Endothelial cell of umbilical vein (primary cell): ENCODE data around the gene AKAP6. TPM values are rescaled to one million over a fixed set of nuclear protein-coding genes. Genes with fewer than 3 reads are reported as not detected.

Experiments
- BruUV-seq: library from RNA; stranded (reverse); fragments of 400-500 nt; replicated peaks from 2 replicates; lab custom pipeline; 2021; lab: Mats Ljungman, UMichigan
- CTCF ChIA-PET: fragments of 300-600, 350-600 bp; sonication (Branson Sonifier 250); formaldehyde crosslinking; loops from one replicate; lab custom pipeline; 2021; ENCODE audit warnings: antibody characterized with exemption, inconsistent platforms; lab: Charles Lee
- POLR2A ChIA-PET: fragments of 300-600, 350-600 bp; sonication (Branson Sonifier 250); formaldehyde crosslinking; loops from one replicate; lab custom pipeline; 2021; ENCODE audit warnings: antibody characterized with exemption, inconsistent platforms; lab: Charles Lee
- DNase-seq: peaks from one replicate; pipeline ENCODE4 v3.0.0-alpha.2; 2011; ENCODE audit warnings: low read depth, low spot score
- FAIRE-seq: peaks from 2 replicates; lab custom pipeline; 2011; peaks lifted over from hg19 to GRCh38; lab: Jason Lieb, UNC
- H2AFZ ChIP-seq: 2 replicates; pipeline ENCODE4 v1.6.0; 2012; ENCODE audit warnings: low read depth, low read length, control low read depth, inconsistent platforms
- H3K27ac ChIP-seq: 2 replicates; pipeline ENCODE4 v1.5.1; 2011; ENCODE audit warnings: low read depth, mild to moderate bottlenecking, control low read depth, low read length, moderate library complexity; ENCODE audit not compliant: insufficient read depth
- H3K27me3 ChIP-seq, 2 experiments: 2 replicates each; pipeline versions ENCODE4 v1.6.0 to v1.6.1; 2011; ENCODE audit warnings: low read length in 2 of 2, mixed read lengths in 1 of 2; ENCODE audit not compliant: control insufficient read depth in 2 of 2, insufficient read depth in 2 of 2
- H3K36me3 ChIP-seq, 2 experiments: 2 replicates in 1 of 2; 3 replicates in 1 of 2; pipeline ENCODE4 v1.5.1; 2011; ENCODE audit warnings: low read length in 2 of 2, mild to moderate bottlenecking in 1 of 2, moderate library complexity in 1 of 2; ENCODE audit not compliant: control insufficient read depth in 2 of 2, insufficient read depth in 2 of 2; ENCODE audit errors: extremely low read depth in 1 of 2
- H3K4me1 ChIP-seq: 3 replicates; pipeline ENCODE4 v1.5.1; 2011; ENCODE audit warnings: mild to moderate bottlenecking, low read length; ENCODE audit not compliant: control insufficient read depth, insufficient read depth; ENCODE audit errors: extremely low read depth
- H3K4me2 ChIP-seq: 2 replicates; pipeline ENCODE4 v1.6.1; 2011; ENCODE audit warnings: low read length, control low read depth, mixed read lengths; ENCODE audit not compliant: insufficient read depth
- H3K4me3 ChIP-seq, 3 experiments: fragments of 200-600 bp in 1 of 3; sonication (generic), shearing (Covaris generic) in 1 of 3; replicated peaks in 1 of 3; 2 replicates each; pipeline ENCODE4 v1.5.1; 2011 to 2016; ENCODE audit warnings: control low read depth in 3 of 3, low read length in 3 of 3, mild to moderate bottlenecking in 2 of 3, inconsistent platforms in 1 of 3, low read depth in 1 of 3, moderate library complexity in 1 of 3; ENCODE audit not compliant: insufficient read depth in 1 of 3
- H3K79me2 ChIP-seq: 2 replicates; pipeline ENCODE4 v1.6.0; 2012; ENCODE audit warnings: low read length, inconsistent platforms; ENCODE audit not compliant: control insufficient read depth, insufficient read depth
- H3K9ac ChIP-seq: replicated peaks from 2 replicates; pipeline ENCODE3; 2011; ENCODE audit warnings: low read length, control low read depth; ENCODE audit not compliant: insufficient read depth; ENCODE audit errors: extremely low read depth
- H3K9me1 ChIP-seq: replicated peaks from 3 replicates; pipeline ENCODE4 v1.6.0; 2011; ENCODE audit warnings: mild to moderate bottlenecking, low read length; ENCODE audit not compliant: control insufficient read depth, insufficient read depth; ENCODE audit errors: extremely low read depth
- H3K9me3 ChIP-seq: replicated peaks from 2 replicates; pipeline ENCODE4 v1.5.1; 2012; ENCODE audit warnings: low read length, inconsistent platforms; ENCODE audit not compliant: control insufficient read depth, insufficient read depth
- H4K20me1 ChIP-seq: replicated peaks from 2 replicates; pipeline ENCODE3; 2011; ENCODE audit warnings: mild to moderate bottlenecking, low read length; ENCODE audit not compliant: control insufficient read depth, insufficient read depth; ENCODE audit errors: extremely low read depth
- EZH2 ChIP-seq: IDR thresholded peaks from 2 replicates; pipeline ENCODE4 v1.6.1; 2012; ENCODE audit warnings: borderline replicate concordance, low read depth, mild to moderate bottlenecking, moderate library complexity, low read length, inconsistent platforms; ENCODE audit not compliant: severe bottlenecking
- dilution Hi-C: fragments of 300-500 bp; cut with MboI; formaldehyde crosslinking; loops from one replicate; pipeline ENCODE4 v1.15.0; 2019; ENCODE audit warnings: low sequenced_read_pairs; ENCODE audit not compliant: extremely low pct_ligation_motif_present
- intact Hi-C: fragments of 100-400 bp; cut with micrococcal nuclease; formaldehyde crosslinking; loops from one replicate; pipeline ENCODE4 v1.10.0; 2022
- polyA plus RNA-seq, 4 experiments: library from polyadenylated mRNA; depleted of rRNA in 3 of 4; stranded (reverse) in 3 of 4; unstranded in 1 of 4; fragments of >200 nt; gene quantifications; 2 replicates each; pipeline versions ENCODE4 v1.2.1 to v1.2.3, GENCODE V29; 2011 to 2012; ENCODE audit warnings: missing spikeins in 1 of 4
- total RNA-seq: library from RNA; stranded (reverse); gene quantifications from 2 replicates; pipeline ENCODE4 v1.2.3, GENCODE V29; 2021
- TF ChIP-seq, protein P1 (sequence below), 2 donors: IDR thresholded peaks; 1 replicate in 1 of 2; 2 replicates in 1 of 2; pipeline ENCODE4 v1.5.1; 2011; ENCODE audit warnings: low read length in 2 of 2, mild to moderate bottlenecking in 2 of 2, moderate library complexity in 2 of 2, control low read depth in 1 of 2, inconsistent platforms in 1 of 2, low read depth in 1 of 2; ENCODE audit not compliant: insufficient read depth in 1 of 2; ENCODE audit errors: extremely low read depth in 1 of 2

Gene AKAP6
- total and polyA plus RNA-seq, 2 donors (not counting 3 experiments of a cell fraction or from before 2014, with no cell fraction given): 0.03 to 0.49 TPM

DNA sequence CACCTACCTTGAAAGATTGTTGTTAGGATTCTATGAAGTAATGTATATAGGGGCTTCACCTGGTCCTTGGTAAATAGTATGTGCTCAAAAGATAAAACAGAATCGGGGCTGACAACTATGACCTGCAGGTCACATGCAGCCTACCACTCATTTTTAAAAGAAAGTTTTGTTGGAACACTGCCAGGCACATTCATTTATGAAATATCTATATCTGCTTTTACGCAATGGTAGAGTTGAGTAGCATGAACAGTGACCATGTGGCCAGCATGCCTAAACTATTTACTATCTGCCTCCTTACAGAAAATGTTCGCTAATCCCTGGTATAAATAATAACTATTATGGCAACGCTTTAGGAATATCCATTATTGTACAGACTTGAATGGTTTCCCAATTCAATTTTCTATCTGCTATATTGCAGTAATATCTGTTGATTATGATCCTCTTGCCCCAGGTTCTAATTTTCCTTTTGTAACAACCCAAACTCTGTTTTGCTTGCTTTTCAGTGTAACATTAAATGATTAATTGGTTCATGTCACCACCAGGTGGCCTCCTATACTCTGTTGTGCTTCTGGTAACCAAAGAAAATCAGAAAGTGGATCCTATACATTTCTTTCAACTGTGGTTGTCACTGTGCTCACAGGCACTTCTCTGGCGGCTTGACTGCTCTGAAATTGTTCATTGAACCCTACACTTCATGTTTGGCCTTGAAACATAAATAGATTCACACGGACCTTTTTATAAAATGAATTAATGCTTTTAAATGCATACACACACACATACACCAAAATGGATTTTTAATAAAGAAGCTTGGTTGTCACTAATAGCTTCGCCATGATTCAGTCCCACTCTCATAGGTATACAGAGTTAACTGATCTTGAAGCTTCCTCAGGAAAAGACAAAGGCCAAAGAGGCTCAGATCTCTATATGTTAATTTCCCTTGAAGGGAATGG, 381.9 kb downstream of the AKAP6 start:
- Histone ChIP-seq H3K27ac (no peak overlapping the region), H3K4me3 (no peak overlapping the region), H2AFZ (no peak overlapping the region)

More for the DNA sequence above, 381.9 kb downstream of the AKAP6 start:
- dilution Hi-C loops (no loop called here), intact Hi-C loops (loop anchor here (1.0 to 5.0 kb wide), 4 partner anchors 287 to 1611 kb away; no protein-coding TSS in a partner anchor)
- Histone ChIP-seq H3K4me2 (no peak overlapping the region), H3K9ac (no peak overlapping the region), H4K20me1 (no peaks in the 10 kb centered on the region), H3K27me3 (peaks cover 1 to 3% of the 10 kb centered on the region in 2 experiments), H3K9me1 (no peaks in the 10 kb centered on the region), H3K4me1 (no peaks in the 10 kb centered on the region), H3K9me3 (no peaks in the 10 kb centered on the region), H3K79me2 (no peaks in the 10 kb centered on the region), H3K36me3 (no peaks in the 10 kb centered on the region)
- no TSS peak for BruUV-seq
- TF ChIP-seq EZH2: no peak
- TF ChIP-seq, protein P1, sequence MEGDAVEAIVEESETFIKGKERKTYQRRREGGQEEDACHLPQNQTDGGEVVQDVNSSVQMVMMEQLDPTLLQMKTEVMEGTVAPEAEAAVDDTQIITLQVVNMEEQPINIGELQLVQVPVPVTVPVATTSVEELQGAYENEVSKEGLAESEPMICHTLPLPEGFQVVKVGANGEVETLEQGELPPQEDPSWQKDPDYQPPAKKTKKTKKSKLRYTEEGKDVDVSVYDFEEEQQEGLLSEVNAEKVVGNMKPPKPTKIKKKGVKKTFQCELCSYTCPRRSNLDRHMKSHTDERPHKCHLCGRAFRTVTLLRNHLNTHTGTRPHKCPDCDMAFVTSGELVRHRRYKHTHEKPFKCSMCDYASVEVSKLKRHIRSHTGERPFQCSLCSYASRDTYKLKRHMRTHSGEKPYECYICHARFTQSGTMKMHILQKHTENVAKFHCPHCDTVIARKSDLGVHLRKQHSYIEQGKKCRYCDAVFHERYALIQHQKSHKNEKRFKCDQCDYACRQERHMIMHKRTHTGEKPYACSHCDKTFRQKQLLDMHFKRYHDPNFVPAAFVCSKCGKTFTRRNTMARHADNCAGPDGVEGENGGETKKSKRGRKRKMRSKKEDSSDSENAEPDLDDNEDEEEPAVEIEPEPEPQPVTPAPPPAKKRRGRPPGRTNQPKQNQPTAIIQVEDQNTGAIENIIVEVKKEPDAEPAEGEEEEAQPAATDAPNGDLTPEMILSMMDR (IDR thresholded peaks at IDR 0.05; ENCODE audit: extremely low read depth in 1 of 2, insufficient read depth in 1 of 2, low read depth in 1 of 2, low read length in 2 of 2): peak; percentile 25 to 47
- ChIA-PET CTCF (interaction anchor here (0.6 to 2.4 kb wide), 10 partner anchors 9 to 1517 kb away, joined by 3 to 22 read pairs (median 3); no protein-coding TSS in a partner anchor), POLR2A (no interaction called here)
- peak; percentile 51 for DNase-seq
- no peak for FAIRE-seq
